ENCODE measurements around the gene HSP90B1. TPM values are rescaled to one million over a fixed set of nuclear protein-coding genes. Genes with fewer than 3 reads are reported as not detected.

Gene HSP90B1
- total RNA-seq, 1 donor from 2014 or later = 346 TPM

DNA sequence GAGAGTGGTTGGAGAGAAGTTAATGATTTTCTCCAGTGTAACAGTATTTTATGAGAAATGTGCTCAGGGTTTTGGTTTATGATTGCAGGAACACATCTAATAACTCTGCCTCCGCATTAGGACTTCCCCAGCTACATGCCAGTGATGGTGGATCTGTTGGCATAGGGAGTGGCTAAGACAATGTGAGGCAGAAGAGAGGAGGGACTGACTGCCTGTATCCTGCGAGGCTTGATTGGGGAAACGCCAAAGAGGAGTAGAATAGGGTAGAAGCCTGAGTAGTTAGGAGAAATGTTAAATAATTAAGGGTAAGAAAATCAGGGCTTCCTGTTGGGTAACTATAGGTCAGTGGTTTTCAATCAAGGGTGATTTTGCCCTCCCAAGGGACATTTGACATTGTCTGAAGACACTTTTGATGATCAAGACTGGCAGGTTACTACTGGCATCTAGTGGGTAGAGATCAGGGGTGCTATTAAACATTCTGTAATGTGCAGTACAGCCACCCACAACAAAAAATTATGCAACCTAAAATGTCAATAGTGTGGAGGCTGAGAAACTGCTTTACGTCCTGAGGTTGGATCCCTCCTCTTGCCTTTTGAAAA lies 48.3 kb downstream of the HSP90B1 start:
- Mint-ChIP-seq H3K9me3 (no peaks in the 10 kb centered on the region), H3K27ac (no peak overlapping the region), H3K36me3 (ENCODE audit: low read depth) (peaks cover 80% of the 10 kb centered on the region), H3K4me3 (no peak overlapping the region), H3K4me1 (peaks cover 22% of the 10 kb centered on the region), H3K27me3 (no peaks in the 10 kb centered on the region)
- ChIA-PET POLR2A (interaction anchor here (1.3 kb wide), 1 partner anchor 13 kb away, joined by 3 read pairs; the partner anchor contains the start of gene TDG), CTCF (interaction anchor here (1.4 kb wide), 1 partner anchor 404 kb away, joined by 4 read pairs; no protein-coding TSS in a partner anchor)
- ATAC-seq (ENCODE audit: low read depth) (peak; percentile 90), DNase-seq (no peak)
- TF ChIP-seq, protein P1, sequence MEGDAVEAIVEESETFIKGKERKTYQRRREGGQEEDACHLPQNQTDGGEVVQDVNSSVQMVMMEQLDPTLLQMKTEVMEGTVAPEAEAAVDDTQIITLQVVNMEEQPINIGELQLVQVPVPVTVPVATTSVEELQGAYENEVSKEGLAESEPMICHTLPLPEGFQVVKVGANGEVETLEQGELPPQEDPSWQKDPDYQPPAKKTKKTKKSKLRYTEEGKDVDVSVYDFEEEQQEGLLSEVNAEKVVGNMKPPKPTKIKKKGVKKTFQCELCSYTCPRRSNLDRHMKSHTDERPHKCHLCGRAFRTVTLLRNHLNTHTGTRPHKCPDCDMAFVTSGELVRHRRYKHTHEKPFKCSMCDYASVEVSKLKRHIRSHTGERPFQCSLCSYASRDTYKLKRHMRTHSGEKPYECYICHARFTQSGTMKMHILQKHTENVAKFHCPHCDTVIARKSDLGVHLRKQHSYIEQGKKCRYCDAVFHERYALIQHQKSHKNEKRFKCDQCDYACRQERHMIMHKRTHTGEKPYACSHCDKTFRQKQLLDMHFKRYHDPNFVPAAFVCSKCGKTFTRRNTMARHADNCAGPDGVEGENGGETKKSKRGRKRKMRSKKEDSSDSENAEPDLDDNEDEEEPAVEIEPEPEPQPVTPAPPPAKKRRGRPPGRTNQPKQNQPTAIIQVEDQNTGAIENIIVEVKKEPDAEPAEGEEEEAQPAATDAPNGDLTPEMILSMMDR (IDR thresholded peaks at IDR 0.05) = no peak
- intact Hi-C loops (cut with micrococcal nuclease) = loop anchor here (1.0 to 5.0 kb wide), 3 partner anchors 94 to 206 kb away; no protein-coding TSS in a partner anchor

DNA sequence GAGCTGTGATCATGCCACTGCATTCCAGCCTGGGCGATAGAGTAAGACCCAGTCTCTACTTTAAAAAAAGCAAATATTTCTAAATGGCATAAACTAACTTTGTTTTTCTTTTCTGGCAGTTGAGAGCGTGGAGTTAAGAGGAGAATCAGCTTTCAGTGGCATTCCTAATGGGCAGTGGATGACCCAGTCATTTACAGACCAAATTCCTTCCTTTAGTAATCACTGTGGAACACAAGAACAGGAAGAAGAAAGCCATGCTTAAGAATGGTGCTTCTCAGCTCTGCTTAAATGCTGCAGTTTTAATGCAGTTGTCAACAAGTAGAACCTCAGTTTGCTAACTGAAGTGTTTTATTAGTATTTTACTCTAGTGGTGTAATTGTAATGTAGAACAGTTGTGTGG lies 56.6 kb downstream of the HSP90B1 start:
- ChIA-PET POLR2A (interaction anchor here (0.6 to 0.9 kb wide), 2 partner anchors 21 to 97 kb away, joined by 3 to 7 read pairs; partner anchors contain the start of gene TDG), CTCF (no interaction called here)
- intact Hi-C loops (cut with micrococcal nuclease) = no loop called here
- ATAC-seq (ENCODE audit: low read depth) (no peak), DNase-seq (no peak)
- TF ChIP-seq, protein P1 (IDR thresholded peaks at IDR 0.05) = no peak
- Mint-ChIP-seq H3K36me3 (ENCODE audit: low read depth) (peaks cover 55% of the 10 kb centered on the region), H3K27ac (no peak overlapping the region), H3K4me3 (no peak overlapping the region), H3K4me1 (no peaks in the 10 kb centered on the region), H3K27me3 (no peaks in the 10 kb centered on the region), H3K9me3 (no peaks in the 10 kb centered on the region)

DNA sequence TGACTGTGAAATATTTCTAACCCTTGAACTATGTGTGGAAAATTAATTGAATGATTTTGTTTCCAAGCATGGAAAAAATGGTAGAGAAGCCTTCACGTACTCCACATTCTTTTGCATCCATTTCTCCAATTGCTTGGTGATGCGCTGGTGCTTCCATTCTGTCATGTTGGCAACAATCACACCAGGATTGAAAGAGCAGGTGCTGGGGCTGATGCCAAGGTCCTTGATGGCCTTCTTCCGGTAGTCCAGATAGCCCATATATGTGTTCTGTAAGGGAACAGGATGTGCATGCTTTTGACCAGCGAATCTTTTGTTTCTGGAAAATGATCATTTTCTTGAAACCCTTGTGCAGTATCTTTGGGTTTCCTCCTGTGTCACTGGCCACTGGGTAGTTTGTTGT lies 64.0 kb downstream of the HSP90B1 start:
- ChIA-PET CTCF (no interaction called here), POLR2A (no interaction called here)
- TF ChIP-seq, protein P1 (IDR thresholded peaks at IDR 0.05) = no peak
- no peak overlapping the region for H3K4me3 Mint-ChIP-seq
- H3K27me3 Mint-ChIP-seq = peaks cover 6% of the 10 kb centered on the region
- H3K9me3 Mint-ChIP-seq = no peaks in the 10 kb centered on the region
- no peak overlapping the region for H3K27ac Mint-ChIP-seq
- ATAC-seq (ENCODE audit: low read depth) = no peak
- no peaks in the 10 kb centered on the region for H3K4me1 Mint-ChIP-seq
- DNase-seq = no peak
- intact Hi-C loops (cut with micrococcal nuclease) = no loop called here
- H3K36me3 Mint-ChIP-seq (ENCODE audit: low read depth) = peaks cover 7% of the 10 kb centered on the region

DNA sequence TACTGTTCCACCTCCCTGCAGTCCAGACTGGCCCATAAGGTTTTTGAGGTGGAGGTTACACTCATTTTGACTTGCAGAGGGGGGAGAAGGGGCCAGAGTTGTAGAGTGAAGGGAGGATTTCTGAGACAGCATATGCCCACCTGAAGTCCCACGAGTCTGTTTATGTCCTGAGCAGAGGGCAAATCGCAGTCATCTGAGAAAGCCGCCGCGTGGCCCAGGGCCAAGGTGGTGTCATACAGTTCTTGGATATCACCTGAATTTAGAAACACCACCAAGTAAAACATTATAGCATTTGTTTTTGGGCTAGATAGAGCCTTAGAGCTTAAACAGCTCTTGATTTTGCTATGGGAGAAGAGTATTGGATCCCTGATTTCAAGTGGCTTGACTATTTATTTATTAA lies 66.4 kb downstream of the HSP90B1 start:
- CTCF ChIA-PET = no interaction called here
- DNase-seq (no peak), ATAC-seq (ENCODE audit: low read depth) (no peak)
- Mint-ChIP-seq H3K9me3 (no peaks in the 10 kb centered on the region), H3K4me1 (no peaks in the 10 kb centered on the region), H3K36me3 (ENCODE audit: low read depth) (no peaks in the 10 kb centered on the region), H3K27ac (no peak overlapping the region), H3K4me3 (no peak overlapping the region), H3K27me3 (peaks cover 17% of the 10 kb centered on the region)
- TF ChIP-seq, protein P1 (IDR thresholded peaks at IDR 0.05) = no peak
- POLR2A ChIA-PET = no interaction called here
- intact Hi-C loops (cut with micrococcal nuclease) = no loop called here

DNA sequence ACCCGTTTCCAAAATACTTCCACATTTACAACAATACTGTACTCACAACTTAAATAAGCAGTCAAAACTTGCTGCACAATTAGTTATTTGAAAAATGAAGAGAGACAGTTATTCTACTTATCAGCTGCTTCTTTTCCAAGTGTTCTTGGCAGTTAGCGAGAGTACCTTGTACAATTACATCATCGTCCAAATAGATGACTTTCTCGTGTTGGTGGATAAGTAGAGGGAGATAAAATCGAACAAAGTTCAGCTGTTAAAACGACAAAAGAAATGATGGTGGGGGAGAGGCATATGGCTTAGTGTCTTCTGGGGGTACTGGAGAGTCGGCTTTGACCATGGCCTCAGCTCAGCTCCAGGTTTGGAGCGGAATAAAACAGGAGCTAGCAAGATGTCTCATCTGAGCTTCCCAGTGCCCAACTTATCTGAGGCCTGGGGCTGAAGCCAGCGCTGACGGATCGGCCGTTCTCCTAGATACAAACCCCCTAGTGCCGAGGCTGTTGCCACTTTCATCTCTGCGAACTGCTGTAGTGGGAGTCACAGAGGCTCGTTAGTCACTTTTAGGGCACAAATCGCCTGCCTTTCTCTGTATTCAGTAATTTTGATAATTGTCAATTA lies 67.2 kb downstream of the HSP90B1 start:
- Mint-ChIP-seq H3K4me1 (no peaks in the 10 kb centered on the region), H3K9me3 (no peaks in the 10 kb centered on the region), H3K27me3 (peaks cover 21% of the 10 kb centered on the region), H3K4me3 (no peak overlapping the region), H3K27ac (no peak overlapping the region), H3K36me3 (ENCODE audit: low read depth) (no peaks in the 10 kb centered on the region)
- ATAC-seq (ENCODE audit: low read depth) (no peak), DNase-seq (no peak)
- POLR2A ChIA-PET = no interaction called here
- CTCF ChIA-PET = no interaction called here
- TF ChIP-seq, protein P1 (IDR thresholded peaks at IDR 0.05) = no peak
- intact Hi-C loops (cut with micrococcal nuclease) = no loop called here

Other genes starting within 250 kb of the HSP90B1 start
- 11.6 and 12.4 TPM in 2 replicates for gene NT5DC3, start 89.2 kb upstream of the HSP90B1 start, total RNA-seq
- 31.5 and 34.2 TPM in 2 replicates for gene TDG, start 35.5 kb downstream of the HSP90B1 start, total RNA-seq
- gene GLT8D2, start 119.8 kb downstream of the HSP90B1 start, total RNA-seq = not detected in 2 replicates
- gene HCFC2, start 134.1 kb downstream of the HSP90B1 start, total RNA-seq = 7.4 and 11.2 TPM in 2 replicates
- 17.0 and 17.1 TPM in 2 replicates for gene NFYB, start 207.8 kb downstream of the HSP90B1 start, total RNA-seq